H9 (cell line): ENCODE results near the gene RAD18. TPM values are rescaled to one million over a fixed set of nuclear protein-coding genes. Genes with fewer than 3 reads are reported as not detected.

Source experiments
- DNase-seq: peaks from one replicate; pipeline ENCODE4 v3.0.0-alpha.2; 2017
- H2AFZ ChIP-seq: one replicate; pipeline ENCODE4 v1.6.1; 2013; ENCODE audit warnings: mild to moderate bottlenecking, low read length, control low read depth, moderate library complexity
- H2AK5ac ChIP-seq: 2 replicates; pipeline ENCODE4 v1.6.1; 2013; ENCODE audit warnings: low read length, control low read depth, mixed read lengths; ENCODE audit not compliant: insufficient read length
- H2BK120ac ChIP-seq: one replicate; pipeline ENCODE4 v1.6.1; 2013; ENCODE audit warnings: low read depth, mild to moderate bottlenecking, low read length, control low read depth, inconsistent platforms; ENCODE audit not compliant: poor library complexity, severe bottlenecking
- H2BK12ac ChIP-seq: 2 replicates; pipeline ENCODE4 v1.6.1; 2013; ENCODE audit warnings: low read length, control low read depth, mixed read lengths, low read depth; ENCODE audit not compliant: insufficient read length
- H2BK15ac ChIP-seq: 2 replicates; pipeline ENCODE4 v1.6.1; 2013; ENCODE audit warnings: low read depth, low read length, control low read depth
- H2BK20ac ChIP-seq: one replicate; pipeline ENCODE4 v1.6.1; 2013; ENCODE audit warnings: low read depth, mild to moderate bottlenecking, low read length, control low read depth, inconsistent platforms; ENCODE audit not compliant: poor library complexity, severe bottlenecking
- H2BK5ac ChIP-seq: 2 replicates; pipeline ENCODE4 v1.6.1; 2013; ENCODE audit warnings: low read length, control low read depth, mixed read lengths; ENCODE audit not compliant: insufficient read length
- H3K14ac ChIP-seq: 2 replicates; pipeline ENCODE4 v1.6.1; 2013; ENCODE audit warnings: low read length, control low read depth; ENCODE audit not compliant: insufficient read depth
- H3K18ac ChIP-seq: 2 replicates; pipeline ENCODE4 v1.6.1; 2013; ENCODE audit warnings: low read depth, mild to moderate bottlenecking, mixed read lengths, low read length, control low read depth; ENCODE audit not compliant: insufficient read length
- H3K23ac ChIP-seq: 2 replicates; pipeline ENCODE4 v1.6.1; 2013; ENCODE audit warnings: low read length, control low read depth, mixed read lengths, low read depth; ENCODE audit not compliant: insufficient read length
- H3K23me2 ChIP-seq: 2 replicates; pipeline ENCODE4 v1.6.1; 2013; ENCODE audit warnings: low read depth, mild to moderate bottlenecking, mixed read lengths, low read length, control low read depth; ENCODE audit not compliant: insufficient read length, poor library complexity, severe bottlenecking
- H3K27ac ChIP-seq: 2 replicates; pipeline ENCODE4 v1.5.1; 2013; ENCODE audit warnings: low read length, control low read depth, mixed read lengths, low read depth; ENCODE audit not compliant: insufficient read length
- H3K27me3 ChIP-seq: 2 replicates; pipeline ENCODE4 v1.6.1; 2013; ENCODE audit warnings: low read length, control low read depth, inconsistent platforms; ENCODE audit not compliant: insufficient read depth
- H3K4ac ChIP-seq: 2 replicates; pipeline ENCODE4 v1.6.1; 2013; ENCODE audit warnings: low read depth, mild to moderate bottlenecking, control low read depth, inconsistent platforms, low read length, moderate library complexity
- H3K4me1 ChIP-seq: 2 replicates; pipeline ENCODE4 v1.6.1; 2013; ENCODE audit warnings: low read length, control low read depth, inconsistent platforms; ENCODE audit not compliant: insufficient read depth
- H3K4me2 ChIP-seq: 2 replicates; pipeline ENCODE4 v1.6.1; 2013; ENCODE audit warnings: low read length, control low read depth, mixed read lengths; ENCODE audit not compliant: insufficient read length, insufficient read depth
- H3K56ac ChIP-seq: 2 replicates; pipeline ENCODE4 v1.6.1; 2013; ENCODE audit warnings: low read depth, mild to moderate bottlenecking, mixed read lengths, low read length, control low read depth; ENCODE audit not compliant: insufficient read length
- H3K79me1 ChIP-seq: 2 replicates; pipeline ENCODE4 v1.6.1; 2013; ENCODE audit warnings: low read depth, mild to moderate bottlenecking, moderate library complexity, low read length, control low read depth, inconsistent platforms; ENCODE audit not compliant: insufficient read depth, poor library complexity, severe bottlenecking
- H3K79me2 ChIP-seq: 2 replicates; pipeline ENCODE4 v1.6.1; 2013; ENCODE audit warnings: low read length, control low read depth, inconsistent platforms; ENCODE audit not compliant: insufficient read depth
- H3K9ac ChIP-seq: 2 replicates; pipeline ENCODE4 v1.6.1; 2013; ENCODE audit warnings: low read length, control low read depth, mixed read lengths; ENCODE audit not compliant: insufficient read length; ENCODE audit errors: extremely low read depth
- H3K9me3 ChIP-seq: one replicate; pipeline ENCODE4 v1.6.1; 2013; ENCODE audit warnings: low read depth, low read length, inconsistent platforms; ENCODE audit not compliant: control insufficient read depth
- H3T11ph ChIP-seq: one replicate; pipeline ENCODE4 v1.6.1; 2013; ENCODE audit warnings: mild to moderate bottlenecking, low read length, control low read depth, inconsistent platforms
- H4K20me1 ChIP-seq: one replicate; pipeline ENCODE4 v1.6.1; 2013; ENCODE audit not compliant: control insufficient read depth, insufficient read length, insufficient read depth
- H4K5ac ChIP-seq: 2 replicates; pipeline ENCODE4 v1.6.1; 2013; ENCODE audit warnings: low read depth, mild to moderate bottlenecking, mixed read lengths, low read length, control low read depth; ENCODE audit not compliant: insufficient read length
- H4K8ac ChIP-seq: replicated peaks from 2 replicates; pipeline ENCODE4 v1.6.1; 2013; ENCODE audit warnings: low read length, control low read depth, mixed read lengths, low read depth; ENCODE audit not compliant: insufficient read length
- H4K91ac ChIP-seq: 2 replicates; pipeline ENCODE4 v1.6.1; 2013; ENCODE audit warnings: low read depth, mild to moderate bottlenecking, moderate library complexity, mixed read lengths, low read length, control low read depth; ENCODE audit not compliant: insufficient read length
- H3K27ac Mint-ChIP-seq, 3 experiments: 2 replicates in 2 of 3; 3 replicates in 1 of 3; pipeline ENCODE4 v1.8.0; 2020 to 2021; ENCODE audit warnings: mixed read lengths in 3 of 3, mild to moderate bottlenecking in 1 of 3, moderate library complexity in 1 of 3
- H3K27me3 Mint-ChIP-seq: 2 replicates; pipeline ENCODE4 v1.8.0; 2021; ENCODE audit warnings: low read depth, mild to moderate bottlenecking, moderate library complexity, mixed read lengths
- H3K36me3 Mint-ChIP-seq, 3 experiments: 2 replicates in 2 of 3; 3 replicates in 1 of 3; pipeline ENCODE4 v1.8.0; 2020 to 2021; ENCODE audit warnings: low read depth in 3 of 3, mixed read lengths in 3 of 3; ENCODE audit not compliant: insufficient read depth in 1 of 3
- H3K4me1 Mint-ChIP-seq, 2 experiments: 2 replicates each; pipeline ENCODE4 v1.8.0; 2020; ENCODE audit warnings: mixed read lengths in 2 of 2
- H3K4me3 Mint-ChIP-seq, 2 experiments: 2 replicates in 1 of 2; 3 replicates in 1 of 2; pipeline ENCODE4 v1.8.0; 2020 to 2021; ENCODE audit warnings: mild to moderate bottlenecking in 2 of 2, mixed read lengths in 2 of 2, moderate library complexity in 1 of 2
- H3K9me3 Mint-ChIP-seq, 2 experiments: 2 replicates in 1 of 2; 3 replicates in 1 of 2; pipeline ENCODE4 v1.8.0; 2020; ENCODE audit warnings: mild to moderate bottlenecking in 2 of 2, mixed read lengths in 2 of 2, moderate library complexity in 1 of 2
- WGBS: extraction: QIAGEN DNeasy Blood & Tissue Kit; methylation state at CpG from one replicate; pipeline ENCODE4 v1.1.7; 2013; ENCODE audit warnings: missing lambda C conversion rate, low lambda C conversion rate, mixed read lengths; ENCODE audit not compliant: insufficient read length; ENCODE audit errors: extremely low coverage; 5-methylcytosine and 5-hydroxymethylcytosine counted together
- total RNA-seq: library from RNA; stranded (reverse); gene quantifications from 2 replicates; pipeline ENCODE4 v1.2.1, GENCODE V29; 2021
- TF ChIP-seq, protein P1 (sequence below): fragments of 200-600 bp; sonication (generic); conservative IDR thresholded peaks from 3 replicates; pipeline ENCODE4 v1.8.0; 2021; ENCODE audit warnings: antibody characterized with exemption, mild to moderate bottlenecking

Gene RAD18
- total RNA-seq, 1 experiment from 2014 or later: 27.8 TPM

DNA sequence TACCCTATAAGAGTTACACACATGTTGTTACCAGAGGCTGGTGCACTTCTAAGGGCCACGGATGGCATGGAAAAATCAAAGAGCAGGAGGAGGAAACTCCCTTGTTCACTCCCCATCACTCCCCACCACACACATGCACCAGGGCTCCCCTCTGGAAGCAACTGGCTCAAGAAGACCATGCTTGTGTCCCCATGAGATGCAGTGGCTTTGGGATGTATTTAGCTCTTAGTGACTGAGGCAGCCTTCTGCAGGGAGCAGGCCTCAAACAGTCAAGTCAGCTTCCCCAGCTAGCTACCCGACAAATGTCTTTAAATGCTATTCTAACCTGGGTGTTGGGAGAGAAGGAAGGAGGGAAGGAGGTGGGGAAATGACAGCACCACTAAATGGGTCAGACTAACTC is 32.9 kb upstream of the RAD18 start:
- Histone ChIP-seq H2BK20ac (no peak overlapping the region), H3K4me2 (no peak overlapping the region), H3K79me1 (no peaks in the 10 kb centered on the region), H3K23ac (no peak overlapping the region), H2BK120ac (no peak overlapping the region), H3K23me2 (no peaks in the 10 kb centered on the region), H2BK5ac (no peak overlapping the region), H4K5ac (no peak overlapping the region), H3K27me3 (no peaks in the 10 kb centered on the region), H4K8ac (no peak overlapping the region), H2AK5ac (no peak overlapping the region), H3K9ac (no peak overlapping the region), H3K4me1 (no peaks in the 10 kb centered on the region), H2AFZ (no peak overlapping the region), H4K20me1 (no peaks in the 10 kb centered on the region), H2BK15ac (no peak overlapping the region), H3K9me3 (no peaks in the 10 kb centered on the region), H3K4ac (no peak overlapping the region), H3K18ac (no peak overlapping the region), H4K91ac (no peak overlapping the region), H3K56ac (no peak overlapping the region), H3K14ac (no peak overlapping the region), H3T11ph (no peak overlapping the region), H3K27ac (no peak overlapping the region), H3K79me2 (no peaks in the 10 kb centered on the region), H2BK12ac (no peak overlapping the region)
- WGBS: no CpG with 5 or more reads among the region's 2 CpGs
- H3K27me3 Mint-ChIP-seq: no peaks in the 10 kb centered on the region
- H3K27ac Mint-ChIP-seq: no peak overlapping the region
- TF ChIP-seq, protein P1, sequence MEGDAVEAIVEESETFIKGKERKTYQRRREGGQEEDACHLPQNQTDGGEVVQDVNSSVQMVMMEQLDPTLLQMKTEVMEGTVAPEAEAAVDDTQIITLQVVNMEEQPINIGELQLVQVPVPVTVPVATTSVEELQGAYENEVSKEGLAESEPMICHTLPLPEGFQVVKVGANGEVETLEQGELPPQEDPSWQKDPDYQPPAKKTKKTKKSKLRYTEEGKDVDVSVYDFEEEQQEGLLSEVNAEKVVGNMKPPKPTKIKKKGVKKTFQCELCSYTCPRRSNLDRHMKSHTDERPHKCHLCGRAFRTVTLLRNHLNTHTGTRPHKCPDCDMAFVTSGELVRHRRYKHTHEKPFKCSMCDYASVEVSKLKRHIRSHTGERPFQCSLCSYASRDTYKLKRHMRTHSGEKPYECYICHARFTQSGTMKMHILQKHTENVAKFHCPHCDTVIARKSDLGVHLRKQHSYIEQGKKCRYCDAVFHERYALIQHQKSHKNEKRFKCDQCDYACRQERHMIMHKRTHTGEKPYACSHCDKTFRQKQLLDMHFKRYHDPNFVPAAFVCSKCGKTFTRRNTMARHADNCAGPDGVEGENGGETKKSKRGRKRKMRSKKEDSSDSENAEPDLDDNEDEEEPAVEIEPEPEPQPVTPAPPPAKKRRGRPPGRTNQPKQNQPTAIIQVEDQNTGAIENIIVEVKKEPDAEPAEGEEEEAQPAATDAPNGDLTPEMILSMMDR: no peak
- no peaks in the 10 kb centered on the region; a peak in 1 of 7 replicates for H3K36me3 Mint-ChIP-seq
- no peak for DNase-seq
- no peaks in the 10 kb centered on the region for H3K9me3 Mint-ChIP-seq
- H3K4me1 Mint-ChIP-seq: peaks cover 18 to 20% of the 10 kb centered on the region in 2 experiments
- no peak overlapping the region for H3K4me3 Mint-ChIP-seq
